K562 (cell line): ENCODE data around the gene LIMS1. TPM values are rescaled to one million over a fixed set of nuclear protein-coding genes. Genes with fewer than 3 reads are reported as not detected.

Experiments
- CAMTA2 ChIP-seq: fragments of 250-450 bp; sonication (Bioruptor Pico); conservative IDR thresholded peaks from 2 replicates; pipeline ENCODE4 v1.5.1; 2022
- CHAMP1 ChIP-seq: fragments of 450-650 bp; IDR thresholded peaks from 2 replicates; pipeline ENCODE4 v1.6.1; 2016; ENCODE audit warnings: mild to moderate bottlenecking
- EZH2 ChIP-seq: IDR thresholded peaks from 2 replicates; pipeline ENCODE4 v1.6.1; 2012; ENCODE audit warnings: low read depth, mild to moderate bottlenecking, inconsistent platforms, low read length, borderline replicate concordance
- HINFP ChIP-seq: fragments of 450-650 bp; conservative IDR thresholded peaks from 2 replicates; pipeline ENCODE4 v1.6.1; 2016; ENCODE audit warnings: missing genetic modification characterization, low read depth, mild to moderate bottlenecking, control low read depth, missing compliant biosample characterization
- LCOR ChIP-seq: sonication (generic); formaldehyde crosslinking; IDR thresholded peaks from 2 replicates; pipeline ENCODE4 v1.8.0; 2022; ENCODE audit warnings: mild to moderate bottlenecking, missing genetic modification reagents
- LEF1 ChIP-seq: fragments of 450-650 bp; IDR thresholded peaks from 2 replicates; pipeline ENCODE4 v1.6.1; 2016; ENCODE audit warnings: mild to moderate bottlenecking
- MEIS2 ChIP-seq: fragments of 450-650 bp; IDR thresholded peaks from 2 replicates; pipeline ENCODE4 v1.6.1; 2014; ENCODE audit warnings: mild to moderate bottlenecking; ENCODE audit not compliant: partially characterized antibody
- NCOA2 ChIP-seq, 2 experiments: fragments of 450-650 bp; IDR thresholded peaks; 2 replicates each; pipeline ENCODE4 v1.6.1; 2018; ENCODE audit warnings: mild to moderate bottlenecking in 2 of 2, moderate library complexity in 1 of 2; ENCODE audit not compliant: partially characterized antibody in 2 of 2
- NR3C1 ChIP-seq: sonication (generic); formaldehyde crosslinking; IDR thresholded peaks from 2 replicates; pipeline ENCODE4 v1.8.1; 2022; ENCODE audit warnings: missing genetic modification reagents
- POLR2AphosphoS2 ChIP-seq: IDR thresholded peaks from 2 replicates; pipeline ENCODE4 v1.6.1; 2012; ENCODE audit warnings: low read length, improper control_type of control experiment
- RBBP5 ChIP-seq: fragments of 200-600 bp; sonication (generic); IDR thresholded peaks from 2 replicates; pipeline ENCODE4 v1.6.1; 2012; ENCODE audit warnings: borderline replicate concordance, mild to moderate bottlenecking, low read length, control low read depth, inconsistent platforms; ENCODE audit not compliant: insufficient read depth, poor library complexity, severe bottlenecking
- SMAD2 ChIP-seq: fragments of 150-350 bp; IDR thresholded peaks from 2 replicates; pipeline ENCODE4 v1.6.1; 2014; ENCODE audit warnings: low read depth, mild to moderate bottlenecking, low read length
- SMARCC2 ChIP-seq: fragments of 450-650 bp; IDR thresholded peaks from 2 replicates; pipeline ENCODE4 v1.6.1; 2017; ENCODE audit warnings: antibody characterized with exemption, moderate library complexity, mild to moderate bottlenecking, low read depth
- SRSF9 ChIP-seq: fragments of 200-400 bp; formaldehyde crosslinking; IDR thresholded peaks from 2 replicates; pipeline ENCODE4 v1.6.1; 2017; ENCODE audit warnings: low read depth, low read length, borderline replicate concordance
- STAT5A ChIP-seq: IDR thresholded peaks from 2 replicates; pipeline ENCODE4 v1.6.1; 2012; ENCODE audit warnings: low read length, inconsistent platforms, borderline replicate concordance
- ZBTB5 ChIP-seq: fragments of 450-650 bp; IDR thresholded peaks from 2 replicates; pipeline ENCODE4 v1.6.1; 2017; ENCODE audit warnings: antibody characterized with exemption
- ZNF217 ChIP-seq: sonication (generic); formaldehyde crosslinking; IDR thresholded peaks from 2 replicates; pipeline ENCODE4 v1.8.0; 2022; ENCODE audit warnings: mild to moderate bottlenecking, missing genetic modification reagents
- ZNF644 ChIP-seq: fragments of 200-800 bp; sonication (Bioruptor generic); IDR thresholded peaks from 2 replicates; pipeline ENCODE4 v1.6.1; 2016; ENCODE audit warnings: low read depth, missing genetic modification characterization, missing compliant biosample characterization
- ZNF77 ChIP-seq: fragments of 250-450 bp; sonication (Bioruptor Pico); IDR thresholded peaks from 2 replicates; pipeline ENCODE4 v1.5.0; 2020
- polyA plus RNA-seq, 8 experiments: library from polyadenylated mRNA; depleted of rRNA in 4 of 8; stranded (reverse) in 5 of 8; unstranded in 3 of 8; fragments of >200 nt; fragmentation: Nextera tagmentation in 2 of 8; fragmentation: Illumina TruSeq in 1 of 8; extraction: Ambion mirVana in 2 of 8; extraction: Trizol in 1 of 8; gene quantifications; 2 replicates each; pipeline versions ENCODE4 v1.2.1 to v1.2.3, GENCODE V29; 2011 to 2014; ENCODE audit warnings: inconsistent platforms in 1 of 8, missing spikeins in 1 of 8
- total RNA-seq, 7 experiments: library from RNA; depleted of rRNA in 6 of 7; stranded (reverse); fragments of >200 nt in 6 of 7; fragmentation: Illumina TruSeq in 2 of 7; extraction: Trizol in 2 of 7; gene quantifications; 2 replicates each; pipeline versions ENCODE4 v1.2.1 to v1.2.3, GENCODE V29; 2011 to 2021; ENCODE audit warnings: low replicate concordance in 1 of 7
- TF ChIP-seq, protein P1 (sequence below), 2 experiments: IDR thresholded peaks in 1 of 2; conservative IDR thresholded peaks in 1 of 2; 2 replicates each; pipeline ENCODE4 v1.6.1; 2016; ENCODE audit warnings: low read depth in 2 of 2, mild to moderate bottlenecking in 1 of 2, missing compliant biosample characterization in 1 of 2, missing genetic modification characterization in 1 of 2, moderate library complexity in 1 of 2

The LIMS1 gene
- total and polyA plus RNA-seq, 9 of the 15 experiments (the other 6 are each of a cell fraction or from before 2014, with no cell fraction given), result 52.8 to 134 (median 81.0) TPM

DNA sequence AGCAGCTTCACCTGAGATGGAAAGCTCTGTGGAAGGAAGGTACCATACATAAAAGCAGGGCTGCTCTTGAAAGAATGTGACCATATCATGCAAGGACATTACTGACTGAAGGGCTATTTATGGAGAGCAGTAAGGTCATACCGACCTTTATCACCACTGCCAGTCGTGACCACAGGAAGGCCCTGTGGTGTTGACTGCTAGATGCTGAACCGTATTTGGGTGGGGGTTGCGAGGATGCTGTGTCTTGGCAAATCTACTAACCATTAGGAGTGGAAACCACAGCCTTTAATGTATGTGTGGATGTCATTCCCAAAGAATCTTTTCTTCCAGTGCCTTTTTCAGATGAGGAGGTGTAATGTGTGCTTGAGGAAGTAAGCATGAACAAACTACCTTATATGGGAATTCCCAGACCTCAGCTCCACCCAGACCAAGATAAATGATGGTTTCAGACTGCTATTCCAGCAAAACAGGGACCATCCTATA, 60.8 kb downstream of the LIMS1 start (continued):
- peak; percentile 90 for TF ChIP-seq MEIS2
- TF ChIP-seq ZBTB5, result no peak
- TF ChIP-seq ZNF644 (tag), result peak; percentile 54; the same call in 1 of the 2 replicates
- TF ChIP-seq, protein P1, sequence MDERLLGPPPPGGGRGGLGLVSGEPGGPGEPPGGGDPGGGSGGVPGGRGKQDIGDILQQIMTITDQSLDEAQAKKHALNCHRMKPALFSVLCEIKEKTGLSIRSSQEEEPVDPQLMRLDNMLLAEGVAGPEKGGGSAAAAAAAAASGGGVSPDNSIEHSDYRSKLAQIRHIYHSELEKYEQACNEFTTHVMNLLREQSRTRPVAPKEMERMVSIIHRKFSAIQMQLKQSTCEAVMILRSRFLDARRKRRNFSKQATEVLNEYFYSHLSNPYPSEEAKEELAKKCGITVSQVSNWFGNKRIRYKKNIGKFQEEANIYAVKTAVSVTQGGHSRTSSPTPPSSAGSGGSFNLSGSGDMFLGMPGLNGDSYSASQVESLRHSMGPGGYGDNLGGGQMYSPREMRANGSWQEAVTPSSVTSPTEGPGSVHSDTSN (CRISPR knock-in tag; IDR thresholded peaks at IDR 0.05; ENCODE audit: low read depth), result no peak
- TF ChIP-seq, protein P1 (tag; conservative IDR thresholded peaks at IDR 0.05; ENCODE audit: low read depth), result peak; percentile 64
- peak; percentile 13 for TF ChIP-seq RBBP5
- peak; percentile 85 for TF ChIP-seq CHAMP1
- TF ChIP-seq LCOR (CRISPR knock-in tag), result peak; percentile 98
- TF ChIP-seq STAT5A, result peak; percentile 96
- no peak for TF ChIP-seq POLR2AphosphoS2
- TF ChIP-seq NCOA2 (IDR thresholded peaks at IDR 0.05; ENCODE audit: partially characterized antibody in 2 of 2), result peak; percentile 87
- TF ChIP-seq LEF1, result peak; percentile 99
- TF ChIP-seq SMARCC2, result peak; percentile 93
- TF ChIP-seq SRSF9, result no peak
- TF ChIP-seq HINFP (tag), result no peak
- no peak for TF ChIP-seq NR3C1 (CRISPR knock-in tag)
- TF ChIP-seq ZNF77 (CRISPR knock-in tag), result no peak
- TF ChIP-seq ZNF217 (CRISPR knock-in tag), result no peak
- TF ChIP-seq SMAD2, result no peak
- TF ChIP-seq EZH2, result no peak; the same call in 1 of the 2 replicates
- TF ChIP-seq CAMTA2 (CRISPR knock-in tag), result no peak
